IPS-15b (cell line): ENCODE results near the gene PSMA4.
"Not testable (repeated sequence)": the region's sequence is repeated elsewhere in the genome, so short reads cannot be mapped to it uniquely, and the experiment has no call there.

ENCODE experiments used
- H3K27me3 ChIP-seq: one replicate; pipeline ENCODE4 v1.6.1; 2013; ENCODE audit warnings: low read length; ENCODE audit not compliant: control insufficient read depth, insufficient read depth
- H3K36me3 ChIP-seq: one replicate; pipeline ENCODE4 v1.6.1; 2013; ENCODE audit warnings: low read length; ENCODE audit not compliant: control insufficient read depth, insufficient read depth
- H3K4me1 ChIP-seq: one replicate; pipeline ENCODE4 v1.6.1; 2013; ENCODE audit warnings: mild to moderate bottlenecking, low read length; ENCODE audit not compliant: control insufficient read depth, insufficient read depth
- H3K4me3 ChIP-seq: one replicate; pipeline ENCODE4 v1.5.1; 2013; ENCODE audit warnings: low read depth, low read length
- H3K9ac ChIP-seq: one replicate; pipeline ENCODE4 v1.6.1; 2013; ENCODE audit warnings: low read depth, mild to moderate bottlenecking, low read length
- H3K9me3 ChIP-seq: one replicate; pipeline ENCODE4 v1.6.1; 2013; ENCODE audit warnings: mild to moderate bottlenecking, low read length; ENCODE audit not compliant: control insufficient read depth, insufficient read depth

Gene PSMA4

GRCh38 chr15:78533331-78533730 lies 6.9 kb upstream of the PSMA4 start:
- no peaks in the 10 kb centered on the region for H3K9me3 ChIP-seq
- no peak overlapping the region for H3K4me3 ChIP-seq
- no peaks in the 10 kb centered on the region for H3K36me3 ChIP-seq
- no peaks in the 10 kb centered on the region for H3K27me3 ChIP-seq
- H3K9ac ChIP-seq: no peak overlapping the region
- H3K4me1 ChIP-seq: no peaks in the 10 kb centered on the region

GRCh38 chr15:78536134-78536533 lies 4.1 kb upstream of the PSMA4 start:
- no peak overlapping the region for H3K4me3 ChIP-seq
- H3K9me3 ChIP-seq: no peaks in the 10 kb centered on the region
- no peaks in the 10 kb centered on the region for H3K36me3 ChIP-seq
- no peaks in the 10 kb centered on the region for H3K27me3 ChIP-seq
- no peaks in the 10 kb centered on the region for H3K4me1 ChIP-seq
- H3K9ac ChIP-seq: no peak overlapping the region

DNA sequence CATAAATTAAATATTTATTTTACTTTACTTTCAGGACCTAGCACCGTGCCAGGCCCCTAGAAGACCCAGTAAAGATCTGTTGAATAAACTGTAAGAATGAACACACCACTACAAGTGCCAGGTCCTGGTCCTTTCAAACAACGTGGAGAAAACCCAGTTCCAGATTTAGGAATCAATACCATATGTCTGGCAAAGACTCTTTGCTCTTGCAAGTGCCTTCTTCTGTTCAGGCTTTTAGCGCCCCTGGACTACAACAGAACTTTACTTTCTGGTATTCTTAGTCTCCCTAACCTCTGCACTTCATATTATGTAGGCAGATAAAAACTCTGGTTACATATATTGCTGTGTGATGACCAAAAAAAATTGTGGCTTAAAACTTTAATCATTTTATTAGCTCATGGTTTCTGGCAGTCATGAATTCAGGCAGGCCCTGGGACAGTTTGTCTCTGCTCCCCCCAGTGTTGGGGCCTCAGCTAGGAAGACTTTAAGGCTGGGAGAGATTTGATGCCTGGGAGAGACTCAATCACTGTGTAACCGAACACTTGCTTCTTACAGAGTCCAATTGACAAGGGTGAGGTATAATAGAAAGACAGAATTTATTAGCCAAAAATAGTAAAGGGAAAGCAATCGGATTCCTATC lies 2.9 kb upstream of the PSMA4 start:
- no peaks in the 10 kb centered on the region for H3K9me3 ChIP-seq
- H3K9ac ChIP-seq: no peak overlapping the region
- no peaks in the 10 kb centered on the region for H3K4me1 ChIP-seq
- no peaks in the 10 kb centered on the region for H3K27me3 ChIP-seq
- no peak overlapping the region for H3K4me3 ChIP-seq
- peaks cover 3% of the 10 kb centered on the region for H3K36me3 ChIP-seq

GRCh38 chr15:78538358-78538757 lies 1.9 kb upstream of the PSMA4 start:
- Histone ChIP-seq H3K4me1 (no peaks in the 10 kb centered on the region), H3K27me3 (no peaks in the 10 kb centered on the region), H3K36me3 (peaks cover 9% of the 10 kb centered on the region), H3K9ac (no peak overlapping the region), H3K4me3 (no peak overlapping the region), H3K9me3 (no peaks in the 10 kb centered on the region)

GRCh38 chr15:78539464-78540140 lies 642 bp upstream of the PSMA4 start:
- H3K4me3 ChIP-seq: peak overlapping the region; percentile 98
- not testable (repeated sequence) for H3K27me3 ChIP-seq

GRCh38 chr15:78540871-78541743 lies 863 bp downstream of the PSMA4 start:
- no peaks in the 10 kb centered on the region for H3K27me3 ChIP-seq
- H3K4me1 ChIP-seq: no peaks in the 10 kb centered on the region
- H3K9ac ChIP-seq: peak overlapping the region; percentile 97
- peaks cover 17% of the 10 kb centered on the region for H3K36me3 ChIP-seq
- H3K4me3 ChIP-seq: peak overlapping the region; percentile 98
- no peaks in the 10 kb centered on the region for H3K9me3 ChIP-seq

More at GRCh38 chr15:78539464-78540140, 642 bp upstream of the PSMA4 start:
- peak overlapping the region; percentile 56 for H3K9ac ChIP-seq
- not testable (repeated sequence) for H3K36me3 ChIP-seq, H3K4me1 ChIP-seq, H3K9me3 ChIP-seq

DNA sequence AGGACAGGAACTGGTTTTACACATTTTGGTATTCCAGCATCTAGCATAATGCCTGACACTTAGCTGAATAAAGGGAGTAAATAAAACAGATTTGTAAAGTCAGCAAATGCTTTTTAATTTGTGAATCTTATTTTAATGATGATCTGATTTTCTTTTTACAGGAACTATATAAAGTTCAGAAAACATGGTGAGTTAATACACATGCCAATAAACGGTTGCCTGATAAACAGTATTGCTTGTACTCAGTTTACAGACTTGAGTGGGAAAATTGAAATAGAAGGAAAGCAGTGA lies 1.4 kb downstream of the PSMA4 start:
- H3K27me3 ChIP-seq: no peaks in the 10 kb centered on the region
- peaks cover 19% of the 10 kb centered on the region for H3K36me3 ChIP-seq
- H3K4me3 ChIP-seq: peak overlapping the region; percentile 98
- H3K9ac ChIP-seq: no peak overlapping the region
- no peaks in the 10 kb centered on the region for H3K4me1 ChIP-seq
- H3K9me3 ChIP-seq: no peaks in the 10 kb centered on the region

GRCh38 chr15:78542647-78543046 lies 2.4 kb downstream of the PSMA4 start:
- Histone ChIP-seq H3K27me3 (no peaks in the 10 kb centered on the region), H3K36me3 (peaks cover 19% of the 10 kb centered on the region), H3K4me1 (no peaks in the 10 kb centered on the region), H3K9me3 (no peaks in the 10 kb centered on the region), H3K9ac (no peak overlapping the region), H3K4me3 (no peak overlapping the region)

GRCh38 chr15:78550194-78550593 lies 9.9 kb downstream of the PSMA4 start:
- H3K36me3 ChIP-seq: peaks cover 19% of the 10 kb centered on the region
- H3K4me1 ChIP-seq: no peaks in the 10 kb centered on the region
- H3K9me3 ChIP-seq: no peaks in the 10 kb centered on the region
- no peak overlapping the region for H3K4me3 ChIP-seq
- no peak overlapping the region for H3K9ac ChIP-seq
- no peaks in the 10 kb centered on the region for H3K27me3 ChIP-seq

DNA sequence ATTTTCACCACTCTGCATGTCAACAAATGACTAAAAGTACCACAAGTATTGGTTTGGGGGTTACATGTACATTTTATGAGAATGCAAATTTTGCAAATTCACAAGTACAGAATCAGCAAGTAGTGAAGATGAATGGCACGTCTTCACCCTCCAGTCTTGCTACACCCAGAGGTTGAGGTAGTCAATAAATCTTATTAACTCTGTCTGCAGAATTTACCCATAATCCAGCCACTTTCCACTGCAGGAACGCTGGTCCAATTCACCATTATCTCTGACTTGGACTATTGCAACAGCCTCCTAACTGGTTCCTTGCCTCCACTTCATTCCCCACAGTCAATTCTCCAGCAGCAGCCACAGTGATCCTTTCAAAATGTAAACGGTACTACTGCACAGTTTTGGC lies 10.6 kb downstream of the PSMA4 start:
- Histone ChIP-seq H3K9me3 (no peaks in the 10 kb centered on the region), H3K4me1 (no peaks in the 10 kb centered on the region), H3K27me3 (no peaks in the 10 kb centered on the region), H3K9ac (no peak overlapping the region), H3K4me3 (no peak overlapping the region), H3K36me3 (peaks cover 14% of the 10 kb centered on the region)

- Histone ChIP-seq H3K36me3 (peaks cover 9% of the 10 kb centered on the region), H3K9me3 (no peaks in the 10 kb centered on the region), H3K27me3 (no peaks in the 10 kb centered on the region), H3K9ac (no peak overlapping the region), H3K4me3 (no peak overlapping the region), H3K4me1 (no peaks in the 10 kb centered on the region)
Observed at GRCh38 chr15:78551902-78552301, 11.7 kb downstream of the PSMA4 start.

GRCh38 chr15:78552597-78552996 lies 12.4 kb downstream of the PSMA4 start:
- Histone ChIP-seq H3K4me1 (no peaks in the 10 kb centered on the region), H3K9ac (no peak overlapping the region), H3K36me3 (peaks cover 9% of the 10 kb centered on the region)

More at GRCh38 chr15:78552597-78552996, 12.4 kb downstream of the PSMA4 start:
- Histone ChIP-seq H3K27me3 (no peaks in the 10 kb centered on the region), H3K9me3 (no peaks in the 10 kb centered on the region), H3K4me3 (no peak overlapping the region)
